CD4-positive, alpha-beta T cell (primary cell): Measurements from ENCODE around the gene NID2. TPM values are rescaled to one million over a fixed set of nuclear protein-coding genes. Genes with fewer than 3 reads are reported as not detected.

Experiments
- ATAC-seq: fragments of 200-7000 bp; cut with Tn5 transposase; one replicate; pipeline ENCODE4 v1.10.0; 2022; ENCODE audit warnings: mild to moderate bottlenecking; ENCODE audit not compliant: poor library complexity
- CTCF ChIA-PET: fragments of 350-600 bp; sonication (Branson Sonifier 250); formaldehyde crosslinking; loops from one replicate; lab custom pipeline; 2021; ENCODE audit warnings: antibody characterized with exemption, inconsistent platforms; lab: Charles Lee
- POLR2A ChIA-PET: fragments of 350-600 bp; sonication (Branson Sonifier 250); formaldehyde crosslinking; loops from one replicate; lab custom pipeline; 2021; ENCODE audit warnings: antibody characterized with exemption, inconsistent platforms; lab: Charles Lee
- DNase-seq, 14 experiments: peaks; one replicate each; pipeline ENCODE4 v3.0.0-alpha.2; 2013 to 2020; ENCODE audit warnings: mixed read lengths in 2 of 14
- H3K27ac ChIP-seq, 2 donors: one replicate each; pipeline versions ENCODE4 v1.5.1 to v1.7.0; 2013; ENCODE audit warnings: low read length in 2 of 2, low read depth in 1 of 2, mild to moderate bottlenecking in 1 of 2
- H3K27me3 ChIP-seq, 2 experiments: 1 replicate in 1 of 2; 2 replicates in 1 of 2; pipeline versions ENCODE4 v1.6.1 to v1.7.0; 2013; ENCODE audit warnings: low read length in 2 of 2, control low read depth in 1 of 2, mild to moderate bottlenecking in 1 of 2, moderate library complexity in 1 of 2; ENCODE audit not compliant: insufficient read depth in 2 of 2, control insufficient read depth in 1 of 2
- H3K36me3 ChIP-seq: one replicate; pipeline ENCODE4 v1.6.1; 2013; ENCODE audit warnings: low read length, control low read depth; ENCODE audit not compliant: insufficient read depth
- H3K4me1 ChIP-seq: one replicate; pipeline ENCODE4 v1.6.1; 2013; ENCODE audit warnings: low read length, control low read depth; ENCODE audit not compliant: insufficient read depth
- H3K4me3 ChIP-seq: one replicate; pipeline ENCODE4 v1.5.1; 2013; ENCODE audit warnings: mild to moderate bottlenecking, low read length, moderate library complexity
- H3K9me3 ChIP-seq, 2 experiments: 1 replicate in 1 of 2; 2 replicates in 1 of 2; pipeline versions ENCODE4 v1.6.1 to v1.7.0; 2013; ENCODE audit warnings: low read length in 2 of 2, mild to moderate bottlenecking in 2 of 2, control low read depth in 1 of 2, moderate library complexity in 1 of 2; ENCODE audit not compliant: control insufficient read depth in 1 of 2, insufficient read depth in 1 of 2
- H3K27ac Mint-ChIP-seq: one replicate; pipeline ENCODE4 v1.8.0; 2020; ENCODE audit warnings: mixed read lengths
- H3K27me3 Mint-ChIP-seq: one replicate; pipeline ENCODE4 v1.8.0; 2021; ENCODE audit warnings: mixed read lengths
- H3K36me3 Mint-ChIP-seq: one replicate; pipeline ENCODE4 v1.8.0; 2021; ENCODE audit warnings: low read depth, mixed read lengths
- H3K4me1 Mint-ChIP-seq: one replicate; pipeline ENCODE4 v1.8.0; 2021; ENCODE audit warnings: low read depth, mixed read lengths
- H3K4me3 Mint-ChIP-seq: one replicate; pipeline ENCODE4 v1.8.0; 2020; ENCODE audit warnings: mild to moderate bottlenecking, mixed read lengths
- H3K9me3 Mint-ChIP-seq: one replicate; pipeline ENCODE4 v1.8.0; 2020; ENCODE audit warnings: mixed read lengths
- intact Hi-C, 2 experiments: fragments of 100-400 bp; cut with DNase I in 1 of 2; cut with micrococcal nuclease in 1 of 2; formaldehyde crosslinking; loops; one replicate each; pipeline versions ENCODE4 v1.15.1 to v1.9.0; 2023 to 2025; cut with DNase I, micrococcal nuclease
- total RNA-seq, 174 experiments: library from RNA in 2 of 174; stranded (reverse) in 2 of 174; gene quantifications; one replicate each; pipeline ENCODE4 v1.2.3 and lab custom pipeline; 2021 to 2026
- TF ChIP-seq, protein P1 (sequence below): fragments of 200-600 bp; IDR thresholded peaks from one replicate; pipeline ENCODE4 v1.8.0; 2022; ENCODE audit warnings: antibody characterized with exemption, mild to moderate bottlenecking

Gene NID2
- total RNA-seq, 2 experiments from 2014 or later: 0.19 TPM; not detected in 1

- ChIA-PET POLR2A (no interaction called here), CTCF (no interaction called here)
- peaks cover 100% of the 10 kb centered on the region for H3K36me3 ChIP-seq
- Mint-ChIP-seq H3K36me3 (peaks cover 95% of the 10 kb centered on the region), H3K27ac (no peak overlapping the region), H3K9me3 (no peaks in the 10 kb centered on the region), H3K4me3 (no peak overlapping the region), H3K4me1 (no peaks in the 10 kb centered on the region), H3K27me3 (no peaks in the 10 kb centered on the region)
- intact Hi-C loops: no loop called here
- TF ChIP-seq, protein P1, sequence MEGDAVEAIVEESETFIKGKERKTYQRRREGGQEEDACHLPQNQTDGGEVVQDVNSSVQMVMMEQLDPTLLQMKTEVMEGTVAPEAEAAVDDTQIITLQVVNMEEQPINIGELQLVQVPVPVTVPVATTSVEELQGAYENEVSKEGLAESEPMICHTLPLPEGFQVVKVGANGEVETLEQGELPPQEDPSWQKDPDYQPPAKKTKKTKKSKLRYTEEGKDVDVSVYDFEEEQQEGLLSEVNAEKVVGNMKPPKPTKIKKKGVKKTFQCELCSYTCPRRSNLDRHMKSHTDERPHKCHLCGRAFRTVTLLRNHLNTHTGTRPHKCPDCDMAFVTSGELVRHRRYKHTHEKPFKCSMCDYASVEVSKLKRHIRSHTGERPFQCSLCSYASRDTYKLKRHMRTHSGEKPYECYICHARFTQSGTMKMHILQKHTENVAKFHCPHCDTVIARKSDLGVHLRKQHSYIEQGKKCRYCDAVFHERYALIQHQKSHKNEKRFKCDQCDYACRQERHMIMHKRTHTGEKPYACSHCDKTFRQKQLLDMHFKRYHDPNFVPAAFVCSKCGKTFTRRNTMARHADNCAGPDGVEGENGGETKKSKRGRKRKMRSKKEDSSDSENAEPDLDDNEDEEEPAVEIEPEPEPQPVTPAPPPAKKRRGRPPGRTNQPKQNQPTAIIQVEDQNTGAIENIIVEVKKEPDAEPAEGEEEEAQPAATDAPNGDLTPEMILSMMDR: no peak
- DNase-seq (no peak), ATAC-seq (no peak)
- H3K27me3 ChIP-seq: no peaks in the 10 kb centered on the region
- H3K27ac ChIP-seq: no peak overlapping the region
- H3K4me1 ChIP-seq: no peaks in the 10 kb centered on the region
- no peaks in the 10 kb centered on the region for H3K9me3 ChIP-seq
- no peak overlapping the region for H3K4me3 ChIP-seq
Measured at GRCh38 chr14:52005625-52006024, 63.2 kb downstream of the NID2 start.

DNA sequence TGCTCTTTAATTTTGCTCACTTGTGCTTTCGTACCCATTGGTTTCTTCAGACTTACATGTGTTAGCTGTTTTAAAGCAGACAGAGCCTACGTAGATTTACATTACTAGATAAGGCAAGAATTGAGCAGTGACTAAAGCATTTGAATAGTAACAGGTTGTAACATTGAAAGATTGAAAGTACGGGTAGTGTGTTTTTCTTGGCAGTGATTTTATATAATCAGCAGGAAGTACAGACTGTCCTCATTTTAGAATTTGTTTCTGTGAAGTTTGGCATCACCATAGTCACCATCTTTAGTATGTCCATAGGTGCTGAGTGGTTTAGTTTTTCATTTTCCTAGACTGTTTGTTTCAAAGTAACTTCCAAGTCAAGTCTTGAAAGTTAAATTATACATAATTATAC is 65.5 kb downstream of the NID2 start:
- Histone ChIP-seq H3K27ac (no peak overlapping the region), H3K9me3 (no peaks in the 10 kb centered on the region), H3K4me3 (no peak overlapping the region), H3K4me1 (no peaks in the 10 kb centered on the region), H3K36me3 (peaks cover 96% of the 10 kb centered on the region), H3K27me3 (no peaks in the 10 kb centered on the region)
- TF ChIP-seq, protein P1: no peak
- Mint-ChIP-seq H3K27ac (no peak overlapping the region), H3K4me1 (peaks cover 7% of the 10 kb centered on the region), H3K9me3 (no peaks in the 10 kb centered on the region), H3K27me3 (no peaks in the 10 kb centered on the region), H3K4me3 (no peak overlapping the region), H3K36me3 (peaks cover 96% of the 10 kb centered on the region)
- ATAC-seq: no peak
- intact Hi-C loops: no loop called here
- CTCF ChIA-PET: no interaction called here
- POLR2A ChIA-PET: interaction anchor here (1.3 kb wide), 1 partner anchor 13 kb away, joined by 4 read pairs; no protein-coding TSS in a partner anchor
- DNase-seq: no peak

GRCh38 chr14:52002542-52002941 is 66.3 kb downstream of the NID2 start:
- H3K4me3 ChIP-seq: no peak overlapping the region
- Mint-ChIP-seq H3K4me1 (peaks cover 7% of the 10 kb centered on the region), H3K27me3 (no peaks in the 10 kb centered on the region), H3K9me3 (no peaks in the 10 kb centered on the region), H3K4me3 (no peak overlapping the region), H3K36me3 (peaks cover 93% of the 10 kb centered on the region), H3K27ac (no peak overlapping the region)
- H3K27ac ChIP-seq: no peak overlapping the region
- H3K4me1 ChIP-seq: no peaks in the 10 kb centered on the region
- DNase-seq (no peak), ATAC-seq (no peak)
- TF ChIP-seq, protein P1: no peak
- intact Hi-C loops: no loop called here
- CTCF ChIA-PET: no interaction called here
- H3K9me3 ChIP-seq: no peaks in the 10 kb centered on the region
- POLR2A ChIA-PET: no interaction called here
- peaks cover 92% of the 10 kb centered on the region for H3K36me3 ChIP-seq
- no peaks in the 10 kb centered on the region for H3K27me3 ChIP-seq
